HepG2 (cell line): Measurements from ENCODE around the gene CHD9. TPM values are rescaled to one million over a fixed set of nuclear protein-coding genes. Genes with fewer than 3 reads are reported as not detected.

Source experiments
- ARID2 ChIP-seq: sonication (generic); formaldehyde crosslinking; IDR thresholded peaks from 2 replicates; pipeline ENCODE4 v1.8.1; 2022; ENCODE audit warnings: mild to moderate bottlenecking, missing genetic modification reagents, borderline replicate concordance
- GATA4 ChIP-seq: sonication (generic); IDR thresholded peaks from 2 replicates; pipeline ENCODE4 v1.6.1; 2016; ENCODE audit warnings: antibody characterized with exemption, low read depth, borderline replicate concordance
- HIVEP1 ChIP-seq: sonication (generic); formaldehyde crosslinking; IDR thresholded peaks from 2 replicates; pipeline ENCODE4 v1.4.0; 2020; ENCODE audit warnings: mild to moderate bottlenecking, missing genetic modification reagents
- HNRNPK ChIP-seq: fragments of 200-400 bp; formaldehyde crosslinking; IDR thresholded peaks from 2 replicates; pipeline ENCODE4 v1.6.1; 2018; ENCODE audit warnings: low read length, low read depth, moderate library complexity, mild to moderate bottlenecking; ENCODE audit not compliant: poor library complexity, severe bottlenecking
- KDM5B ChIP-seq: sonication (generic); formaldehyde crosslinking; IDR thresholded peaks from 2 replicates; pipeline ENCODE4 v1.4.0; 2020; ENCODE audit warnings: missing genetic modification reagents, mild to moderate bottlenecking, borderline replicate concordance
- MBNL3 ChIP-seq: fragments of 250-450 bp; sonication (Bioruptor Pico); conservative IDR thresholded peaks from 2 replicates; pipeline ENCODE4 v1.8.0; 2022; ENCODE audit warnings: mild to moderate bottlenecking, inconsistent platforms
- MIXL1 ChIP-seq: IDR thresholded peaks from 2 replicates; pipeline ENCODE4 v1.6.1; 2016
- MTA1 ChIP-seq: sonication (generic); formaldehyde crosslinking; IDR thresholded peaks from 2 replicates; pipeline ENCODE4 v1.4.0; 2020; ENCODE audit warnings: missing genetic modification reagents, mild to moderate bottlenecking, borderline replicate concordance
- MTF1 ChIP-seq: sonication (generic); formaldehyde crosslinking; IDR thresholded peaks from 2 replicates; pipeline ENCODE4 v1.5.0; 2020; ENCODE audit warnings: missing genetic modification reagents
- NFIB ChIP-seq: sonication (generic); formaldehyde crosslinking; IDR thresholded peaks from 2 replicates; pipeline ENCODE4 v1.9.0; 2021; ENCODE audit warnings: missing genetic modification reagents, mild to moderate bottlenecking, borderline replicate concordance
- NFRKB ChIP-seq: fragments of 450-650 bp; IDR thresholded peaks from 2 replicates; pipeline ENCODE4 v1.6.1; 2017
- ZNF546 ChIP-seq: sonication (generic); formaldehyde crosslinking; conservative IDR thresholded peaks from 2 replicates; pipeline ENCODE4 v1.8.1; 2023; ENCODE audit warnings: mild to moderate bottlenecking, missing genetic modification reagents
- ZNF724P ChIP-seq: sonication (generic); formaldehyde crosslinking; IDR thresholded peaks from 2 replicates; pipeline ENCODE4 v1.8.0; 2022; ENCODE audit warnings: missing genetic modification reagents, borderline replicate concordance
- ZNF766 ChIP-seq: sonication (generic); formaldehyde crosslinking; IDR thresholded peaks from 2 replicates; pipeline ENCODE4 v1.5.0; 2020; ENCODE audit warnings: missing genetic modification reagents, borderline replicate concordance
- ZNF878 ChIP-seq: sonication (generic); formaldehyde crosslinking; IDR thresholded peaks from 2 replicates; pipeline ENCODE4 v1.8.1; 2023; ENCODE audit warnings: mild to moderate bottlenecking, missing genetic modification reagents, moderate library complexity
- ZZZ3 ChIP-seq: sonication (generic); formaldehyde crosslinking; IDR thresholded peaks from 2 replicates; pipeline ENCODE4 v1.4.0; 2020; ENCODE audit warnings: missing genetic modification reagents, mild to moderate bottlenecking, borderline replicate concordance
- polyA plus RNA-seq, 8 experiments: library from polyadenylated mRNA; depleted of rRNA in 3 of 8; stranded (reverse) in 7 of 8; unstranded in 1 of 8; fragments of >200 nt; fragmentation: Illumina TruSeq in 4 of 8; extraction: Trizol in 4 of 8; gene quantifications; 2 replicates each; pipeline versions ENCODE4 v1.2.1 to v1.2.3, GENCODE V29; 2011 to 2016; ENCODE audit warnings: low read depth in 4 of 8, missing spikeins in 1 of 8, mixed read lengths in 1 of 8; ENCODE audit not compliant: insufficient read depth in 1 of 8
- total RNA-seq, 5 experiments: library from RNA; depleted of rRNA; stranded (reverse); fragments of >200 nt; fragmentation: Illumina TruSeq; extraction: Trizol; gene quantifications; 2 replicates each; pipeline ENCODE4 v1.2.3, GENCODE V29; 2016; ENCODE audit warnings: low read depth in 1 of 5
- TF ChIP-seq, protein P1 (sequence below): sonication (generic); formaldehyde crosslinking; IDR thresholded peaks from 2 replicates; pipeline ENCODE4 v1.4.0; 2020; ENCODE audit warnings: missing genetic modification reagents
- TF ChIP-seq, protein P2 (sequence below): sonication (generic); formaldehyde crosslinking; IDR thresholded peaks from 2 replicates; pipeline ENCODE4 v1.5.1; 2020; ENCODE audit warnings: mild to moderate bottlenecking, missing genetic modification reagents, moderate library complexity
- TF ChIP-seq, protein P3 (sequence below): sonication (generic); formaldehyde crosslinking; IDR thresholded peaks from 2 replicates; pipeline ENCODE4 v1.4.0; 2020; ENCODE audit warnings: missing genetic modification reagents, borderline replicate concordance
- TF ChIP-seq, protein P4 (sequence below): sonication (generic); formaldehyde crosslinking; IDR thresholded peaks from 2 replicates; pipeline ENCODE4 v1.4.0; 2020; ENCODE audit warnings: mild to moderate bottlenecking, missing genetic modification reagents

Gene CHD9
- total and polyA plus RNA-seq, 2 of the 13 experiments (the other 11 are each of a cell fraction or from before 2014, with no cell fraction given), result 23.4 to 27.7 TPM

DNA sequence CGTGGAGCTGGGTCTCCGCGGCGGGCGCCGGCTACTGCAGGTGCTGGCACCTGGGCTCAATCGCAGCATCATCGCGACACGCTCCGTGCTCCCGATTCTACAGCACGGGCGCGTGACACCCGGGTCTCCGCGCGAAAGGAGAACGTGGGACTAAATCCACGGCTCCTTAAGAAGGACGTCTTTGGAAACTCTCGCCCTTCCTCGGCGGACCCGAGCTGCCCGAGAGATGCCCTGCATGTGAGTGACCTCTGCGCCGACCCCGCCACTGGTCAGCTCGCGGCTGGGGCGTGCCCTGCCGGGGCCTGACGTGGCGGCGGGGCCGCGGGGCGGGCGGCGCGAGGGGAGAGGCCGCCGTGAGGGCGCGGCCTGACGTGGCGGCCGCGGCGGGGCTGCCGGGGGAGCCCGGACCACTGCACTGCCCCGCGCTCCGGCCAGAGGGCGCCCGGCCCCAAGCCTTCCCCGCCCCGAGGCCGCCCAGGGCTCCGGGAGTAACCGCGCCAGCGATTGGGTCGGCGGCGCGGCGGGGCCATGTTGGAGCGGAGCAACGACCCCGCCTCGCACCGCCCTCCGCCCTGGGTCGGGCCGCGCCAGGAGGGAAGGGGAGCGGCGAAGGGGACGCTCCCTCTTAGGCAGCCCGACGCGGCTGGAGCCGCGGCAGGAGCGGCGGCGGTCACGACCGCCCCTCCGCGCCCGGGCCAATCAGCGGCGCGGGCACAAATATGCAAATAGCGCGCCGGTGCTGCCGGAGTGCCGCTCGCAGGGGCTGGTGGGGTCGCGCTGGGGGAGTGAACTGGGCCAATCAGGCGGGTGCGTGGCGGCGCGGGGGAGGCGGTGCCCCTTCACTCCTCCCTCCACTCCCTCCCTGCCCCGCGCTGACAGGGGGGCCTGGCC, 75.6 kb downstream of the CHD9 start (continued):
- TF ChIP-seq KDM5B (CRISPR knock-in tag) (peak; percentile 86), ZNF878 (no peak), HIVEP1 (CRISPR knock-in tag) (peak; percentile 55; the same call in 1 of the 2 replicates), NFIB (CRISPR knock-in tag) (0 out of 2 replicates have a peak, but pooled peaks have one; percentile 64), MTF1 (CRISPR knock-in tag) (peak; percentile 59; the same call in 1 of the 2 replicates), HNRNPK (peak; percentile 86), ZNF546 (CRISPR knock-in tag) (peak; percentile 87; the same call in 1 of the 2 replicates), GATA4 (peak; percentile 66; the same call in 1 of the 2 replicates), MIXL1 (CRISPR knock-in tag) (0 out of 2 replicates have a peak, but pooled peaks have one; percentile 8), MTA1 (peak; percentile 74; the same call in 1 of the 2 replicates), NFRKB (no peak), ZZZ3 (CRISPR knock-in tag) (no peak), ZNF766 (no peak; the same call in none of the 2 replicates), ZNF724P (CRISPR knock-in tag) (no peak; the same call in 1 of the 2 replicates), MBNL3 (CRISPR knock-in tag) (no peak), ARID2 (CRISPR knock-in tag) (no peak; the same call in 1 of the 2 replicates)
- TF ChIP-seq, protein P1, sequence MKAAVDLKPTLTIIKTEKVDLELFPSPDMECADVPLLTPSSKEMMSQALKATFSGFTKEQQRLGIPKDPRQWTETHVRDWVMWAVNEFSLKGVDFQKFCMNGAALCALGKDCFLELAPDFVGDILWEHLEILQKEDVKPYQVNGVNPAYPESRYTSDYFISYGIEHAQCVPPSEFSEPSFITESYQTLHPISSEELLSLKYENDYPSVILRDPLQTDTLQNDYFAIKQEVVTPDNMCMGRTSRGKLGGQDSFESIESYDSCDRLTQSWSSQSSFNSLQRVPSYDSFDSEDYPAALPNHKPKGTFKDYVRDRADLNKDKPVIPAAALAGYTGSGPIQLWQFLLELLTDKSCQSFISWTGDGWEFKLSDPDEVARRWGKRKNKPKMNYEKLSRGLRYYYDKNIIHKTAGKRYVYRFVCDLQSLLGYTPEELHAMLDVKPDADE (CRISPR knock-in tag), result no peak
- TF ChIP-seq, protein P2, sequence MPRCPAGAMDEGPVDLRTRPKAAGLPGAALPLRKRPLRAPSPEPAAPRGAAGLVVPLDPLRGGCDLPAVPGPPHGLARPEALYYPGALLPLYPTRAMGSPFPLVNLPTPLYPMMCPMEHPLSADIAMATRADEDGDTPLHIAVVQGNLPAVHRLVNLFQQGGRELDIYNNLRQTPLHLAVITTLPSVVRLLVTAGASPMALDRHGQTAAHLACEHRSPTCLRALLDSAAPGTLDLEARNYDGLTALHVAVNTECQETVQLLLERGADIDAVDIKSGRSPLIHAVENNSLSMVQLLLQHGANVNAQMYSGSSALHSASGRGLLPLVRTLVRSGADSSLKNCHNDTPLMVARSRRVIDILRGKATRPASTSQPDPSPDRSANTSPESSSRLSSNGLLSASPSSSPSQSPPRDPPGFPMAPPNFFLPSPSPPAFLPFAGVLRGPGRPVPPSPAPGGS, result peak; percentile 36; the same call in 1 of the 2 replicates
- TF ChIP-seq, protein P3, sequence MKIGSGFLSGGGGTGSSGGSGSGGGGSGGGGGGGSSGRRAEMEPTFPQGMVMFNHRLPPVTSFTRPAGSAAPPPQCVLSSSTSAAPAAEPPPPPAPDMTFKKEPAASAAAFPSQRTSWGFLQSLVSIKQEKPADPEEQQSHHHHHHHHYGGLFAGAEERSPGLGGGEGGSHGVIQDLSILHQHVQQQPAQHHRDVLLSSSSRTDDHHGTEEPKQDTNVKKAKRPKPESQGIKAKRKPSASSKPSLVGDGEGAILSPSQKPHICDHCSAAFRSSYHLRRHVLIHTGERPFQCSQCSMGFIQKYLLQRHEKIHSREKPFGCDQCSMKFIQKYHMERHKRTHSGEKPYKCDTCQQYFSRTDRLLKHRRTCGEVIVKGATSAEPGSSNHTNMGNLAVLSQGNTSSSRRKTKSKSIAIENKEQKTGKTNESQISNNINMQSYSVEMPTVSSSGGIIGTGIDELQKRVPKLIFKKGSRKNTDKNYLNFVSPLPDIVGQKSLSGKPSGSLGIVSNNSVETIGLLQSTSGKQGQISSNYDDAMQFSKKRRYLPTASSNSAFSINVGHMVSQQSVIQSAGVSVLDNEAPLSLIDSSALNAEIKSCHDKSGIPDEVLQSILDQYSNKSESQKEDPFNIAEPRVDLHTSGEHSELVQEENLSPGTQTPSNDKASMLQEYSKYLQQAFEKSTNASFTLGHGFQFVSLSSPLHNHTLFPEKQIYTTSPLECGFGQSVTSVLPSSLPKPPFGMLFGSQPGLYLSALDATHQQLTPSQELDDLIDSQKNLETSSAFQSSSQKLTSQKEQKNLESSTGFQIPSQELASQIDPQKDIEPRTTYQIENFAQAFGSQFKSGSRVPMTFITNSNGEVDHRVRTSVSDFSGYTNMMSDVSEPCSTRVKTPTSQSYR, result no peak; the same call in 1 of the 2 replicates
- TF ChIP-seq, protein P4, sequence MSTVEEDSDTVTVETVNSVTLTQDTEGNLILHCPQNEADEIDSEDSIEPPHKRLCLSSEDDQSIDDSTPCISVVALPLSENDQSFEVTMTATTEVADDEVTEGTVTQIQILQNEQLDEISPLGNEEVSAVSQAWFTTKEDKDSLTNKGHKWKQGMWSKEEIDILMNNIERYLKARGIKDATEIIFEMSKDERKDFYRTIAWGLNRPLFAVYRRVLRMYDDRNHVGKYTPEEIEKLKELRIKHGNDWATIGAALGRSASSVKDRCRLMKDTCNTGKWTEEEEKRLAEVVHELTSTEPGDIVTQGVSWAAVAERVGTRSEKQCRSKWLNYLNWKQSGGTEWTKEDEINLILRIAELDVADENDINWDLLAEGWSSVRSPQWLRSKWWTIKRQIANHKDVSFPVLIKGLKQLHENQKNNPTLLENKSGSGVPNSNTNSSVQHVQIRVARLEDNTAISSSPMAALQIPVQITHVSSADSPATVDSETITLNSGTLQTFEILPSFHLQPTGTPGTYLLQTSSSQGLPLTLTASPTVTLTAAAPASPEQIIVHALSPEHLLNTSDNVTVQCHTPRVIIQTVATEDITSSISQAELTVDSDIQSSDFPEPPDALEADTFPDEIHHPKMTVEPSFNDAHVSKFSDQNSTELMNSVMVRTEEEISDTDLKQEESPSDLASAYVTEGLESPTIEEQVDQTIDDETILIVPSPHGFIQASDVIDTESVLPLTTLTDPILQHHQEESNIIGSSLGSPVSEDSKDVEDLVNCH (CRISPR knock-in tag), result no peak
